Ramos (cell line): ENCODE results near the gene SPAG17.

Source experiments
- in situ Hi-C: fragments of 300-500 bp; cut with MboI; formaldehyde crosslinking; loops from one replicate; pipeline ENCODE4 v1.14.3; 2022; ENCODE audit warnings: low sequenced_read_pairs; ENCODE audit not compliant: unreplicated experiment

Gene SPAG17

GRCh38 chr1:118185084-118185832, at the start of gene SPAG17:
Gene SPAG17 (minus strand): TSS chr1:118185228. CDS start chr1:118185157, 71 bp downstream.
- in situ Hi-C loops, result no loop called here

GRCh38 chr1:118225471-118225870, 40.4 kb upstream of the SPAG17 start:
- in situ Hi-C loops, result no loop called here

- in situ Hi-C loops, result no loop called here
Observed at GRCh38 chr1:118223426-118223825, 38.4 kb upstream of the SPAG17 start.

GRCh38 chr1:118219438-118219837, 34.4 kb upstream of the SPAG17 start:
- in situ Hi-C loops, result no loop called here

GRCh38 chr1:118217141-118217838, 32.3 kb upstream of the SPAG17 start:
- in situ Hi-C loops, result no loop called here

- in situ Hi-C loops, result no loop called here
Observed at GRCh38 chr1:118214866-118215265, 29.8 kb upstream of the SPAG17 start.

- in situ Hi-C loops, result no loop called here
Observed at GRCh38 chr1:118210723-118211110, 25.7 kb upstream of the SPAG17 start.

GRCh38 chr1:118210051-118210722, 25.2 kb upstream of the SPAG17 start:
- in situ Hi-C loops, result no loop called here

GRCh38 chr1:118209648-118210047, 24.6 kb upstream of the SPAG17 start:
- in situ Hi-C loops, result no loop called here

GRCh38 chr1:118206966-118207365, 21.9 kb upstream of the SPAG17 start:
- in situ Hi-C loops, result no loop called here

GRCh38 chr1:118204648-118205047, 19.6 kb upstream of the SPAG17 start:
- in situ Hi-C loops, result no loop called here

- in situ Hi-C loops, result no loop called here
Observed at GRCh38 chr1:118204105-118204504, 19.1 kb upstream of the SPAG17 start.

GRCh38 chr1:118202076-118202608, 17.1 kb upstream of the SPAG17 start:
- in situ Hi-C loops, result no loop called here

- in situ Hi-C loops, result no loop called here
Observed at GRCh38 chr1:118201524-118201923, 16.5 kb upstream of the SPAG17 start.

GRCh38 chr1:118200836-118201235, 15.8 kb upstream of the SPAG17 start:
- in situ Hi-C loops, result no loop called here

- in situ Hi-C loops, result no loop called here
Observed at GRCh38 chr1:118190561-118190960, 5.5 kb upstream of the SPAG17 start.

GRCh38 chr1:118189564-118189963, 4.5 kb upstream of the SPAG17 start:
- in situ Hi-C loops, result no loop called here

- in situ Hi-C loops, result no loop called here
Observed at GRCh38 chr1:118188411-118188810, 3.4 kb upstream of the SPAG17 start.

- in situ Hi-C loops, result no loop called here
Observed at GRCh38 chr1:118186026-118186425, 998 bp upstream of the SPAG17 start.

GRCh38 chr1:118184739-118185083, 317 bp downstream of the SPAG17 start:
- in situ Hi-C loops, result no loop called here

GRCh38 chr1:118183586-118183985, 1.4 kb downstream of the SPAG17 start:
- in situ Hi-C loops, result no loop called here
